Peyer's patch (tissue), 4 donors: ENCODE results near the gene VSX2.
"Not testable (repeated sequence)": the region's sequence is repeated elsewhere in the genome, so short reads cannot be mapped to it uniquely, and the experiment has no call there.

Source experiments
- POLR2A ChIP-seq, 2 donors: fragments of 450-650 bp; IDR thresholded peaks; one replicate each; pipeline ENCODE4 v1.5.1; 2017; ENCODE audit warnings: antibody characterized with exemption in 2 of 2, mild to moderate bottlenecking in 2 of 2, moderate library complexity in 2 of 2
- TF ChIP-seq, protein P1 (sequence below), 6 experiments: fragments of 450-650 bp in 4 of 6; fragments of 200-600 bp in 2 of 6; sonication (generic) in 1 of 6; IDR thresholded peaks; one replicate each; pipeline ENCODE4 v1.5.1; 2017 to 2019; ENCODE audit warnings: antibody characterized with exemption in 6 of 6, mild to moderate bottlenecking in 3 of 6, moderate library complexity in 1 of 6

DNA sequence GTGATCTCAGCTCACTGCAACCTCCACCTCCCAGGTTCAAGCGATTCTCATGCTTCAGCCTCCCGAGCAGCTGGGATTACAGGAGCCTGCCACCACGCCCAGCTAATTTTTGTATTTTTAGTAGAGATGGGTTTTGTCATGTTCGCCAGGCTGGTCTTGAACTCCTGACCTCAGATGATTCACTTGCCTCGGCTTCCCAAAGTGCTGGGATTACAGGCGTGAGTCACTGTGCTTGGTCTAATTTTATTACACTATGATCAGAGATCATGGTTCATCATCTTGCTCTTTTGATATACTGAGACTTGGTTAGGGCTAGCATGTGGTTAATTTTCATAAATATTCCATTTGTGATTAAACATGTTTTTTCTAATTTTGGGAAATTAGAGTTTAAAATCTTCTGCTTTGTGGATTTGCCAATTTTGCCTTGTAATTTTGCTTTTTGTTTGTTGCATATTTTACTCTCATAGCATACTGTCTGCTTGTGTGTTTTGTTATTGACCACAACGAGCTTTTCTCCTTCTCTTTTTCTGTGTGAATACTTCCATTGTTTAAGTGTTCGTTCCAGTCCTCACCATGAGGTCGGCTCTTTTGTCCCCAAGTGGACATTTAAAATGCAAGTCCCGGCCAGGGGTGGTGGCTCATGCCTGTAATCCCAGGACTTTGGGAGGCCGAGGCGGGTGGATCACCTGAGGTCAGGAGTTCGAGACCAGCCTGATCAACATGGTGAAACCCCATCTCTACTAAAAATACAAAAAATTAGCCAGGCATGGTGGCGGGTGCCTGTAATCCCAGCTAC lies 31.3 kb downstream of the VSX2 start:
- not testable (repeated sequence) for TF ChIP-seq POLR2A (IDR thresholded peaks at IDR 0.05)
- TF ChIP-seq, protein P1, sequence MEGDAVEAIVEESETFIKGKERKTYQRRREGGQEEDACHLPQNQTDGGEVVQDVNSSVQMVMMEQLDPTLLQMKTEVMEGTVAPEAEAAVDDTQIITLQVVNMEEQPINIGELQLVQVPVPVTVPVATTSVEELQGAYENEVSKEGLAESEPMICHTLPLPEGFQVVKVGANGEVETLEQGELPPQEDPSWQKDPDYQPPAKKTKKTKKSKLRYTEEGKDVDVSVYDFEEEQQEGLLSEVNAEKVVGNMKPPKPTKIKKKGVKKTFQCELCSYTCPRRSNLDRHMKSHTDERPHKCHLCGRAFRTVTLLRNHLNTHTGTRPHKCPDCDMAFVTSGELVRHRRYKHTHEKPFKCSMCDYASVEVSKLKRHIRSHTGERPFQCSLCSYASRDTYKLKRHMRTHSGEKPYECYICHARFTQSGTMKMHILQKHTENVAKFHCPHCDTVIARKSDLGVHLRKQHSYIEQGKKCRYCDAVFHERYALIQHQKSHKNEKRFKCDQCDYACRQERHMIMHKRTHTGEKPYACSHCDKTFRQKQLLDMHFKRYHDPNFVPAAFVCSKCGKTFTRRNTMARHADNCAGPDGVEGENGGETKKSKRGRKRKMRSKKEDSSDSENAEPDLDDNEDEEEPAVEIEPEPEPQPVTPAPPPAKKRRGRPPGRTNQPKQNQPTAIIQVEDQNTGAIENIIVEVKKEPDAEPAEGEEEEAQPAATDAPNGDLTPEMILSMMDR (IDR thresholded peaks at IDR 0.05), result not testable (repeated sequence)
